GM12873 (cell line): ENCODE measurements around the gene AFF2.

Experiments
- CTCF ChIP-seq: IDR thresholded peaks from 2 replicates; pipeline ENCODE4 v1.5.1; 2012; ENCODE audit warnings: low read depth, mild to moderate bottlenecking, moderate library complexity, low read length, control low read depth; ENCODE audit not compliant: insufficient read depth; ENCODE audit errors: missing control alignments

AFF2 gene

GRCh38 chrX:148867596-148867995, 367.2 kb downstream of the AFF2 start:
- no peak for TF ChIP-seq CTCF

DNA sequence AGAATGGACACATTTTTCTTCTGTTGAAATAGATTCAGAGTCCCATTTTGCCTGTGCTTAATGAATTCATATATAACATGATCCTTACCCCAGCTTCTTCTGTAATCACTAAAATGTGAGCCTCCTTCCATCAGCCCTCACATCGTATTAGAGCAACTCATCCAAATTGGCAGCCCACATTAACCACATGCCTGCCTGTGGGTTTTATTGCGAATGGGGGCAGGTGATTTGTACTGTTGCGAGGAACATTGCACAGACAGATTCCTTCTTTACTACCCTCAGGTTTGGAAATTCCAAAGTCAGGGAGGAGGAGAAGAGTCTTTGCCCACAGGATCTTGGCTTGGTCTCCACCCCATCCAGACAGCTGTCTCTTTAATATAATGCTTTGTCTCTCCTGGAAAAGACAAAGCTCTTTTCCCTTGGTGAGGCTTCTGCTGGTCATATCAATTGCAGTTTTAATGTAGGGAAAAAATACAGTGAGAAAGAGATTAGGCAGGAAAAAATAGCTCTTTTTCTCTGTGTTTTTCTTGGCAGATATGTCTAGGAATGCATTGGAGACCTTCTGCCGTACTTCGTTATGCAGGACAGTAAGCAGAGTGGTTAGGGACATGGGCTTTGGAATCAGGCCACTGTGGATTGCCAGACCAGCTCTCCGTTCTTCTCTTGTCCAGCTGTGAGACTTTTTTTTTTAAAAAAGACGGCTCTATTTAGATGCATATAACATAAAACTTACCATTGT, 371.2 kb downstream of the AFF2 start:
- no peak for TF ChIP-seq CTCF

DNA sequence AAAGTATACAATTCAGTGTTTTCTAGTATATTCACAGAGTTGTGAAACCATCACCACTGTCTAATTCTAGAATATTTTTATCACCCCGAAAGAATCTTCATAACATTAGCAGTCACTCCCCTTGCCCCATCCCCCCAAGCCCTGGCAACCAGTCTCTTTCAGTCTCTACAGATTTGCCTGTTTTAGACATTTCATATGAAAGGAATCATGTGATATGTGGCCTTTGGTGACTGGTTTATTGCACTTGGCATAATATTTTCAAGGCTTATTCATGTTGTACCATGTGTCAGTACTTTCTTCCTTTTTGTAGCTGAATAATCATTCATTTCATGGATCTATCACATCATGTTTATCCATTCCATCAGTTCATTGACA, 371.7 kb downstream of the AFF2 start:
- no peak for TF ChIP-seq CTCF

DNA sequence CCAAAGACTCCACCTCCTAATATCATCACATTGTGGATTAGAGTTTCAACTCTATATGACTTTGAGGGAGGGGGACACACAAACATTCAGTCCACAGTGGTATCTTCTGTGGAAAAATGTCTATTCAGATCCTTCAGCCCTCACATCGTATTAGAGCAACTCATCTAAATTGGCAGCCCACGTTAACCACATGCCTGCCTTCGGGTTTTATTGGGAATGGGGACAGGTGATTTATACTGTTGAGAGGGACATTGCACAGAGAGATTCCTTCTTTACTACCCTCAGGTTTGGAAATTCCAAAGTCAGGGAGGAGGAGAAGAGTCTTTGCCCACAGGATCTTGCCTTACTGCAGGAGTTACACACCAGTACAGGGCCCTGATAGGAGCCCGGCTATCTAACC, 372.5 kb downstream of the AFF2 start:
- TF ChIP-seq CTCF, result no peak

- TF ChIP-seq CTCF, result no peak
Observed at GRCh38 chrX:148874636-148875246, 374.3 kb downstream of the AFF2 start.

DNA sequence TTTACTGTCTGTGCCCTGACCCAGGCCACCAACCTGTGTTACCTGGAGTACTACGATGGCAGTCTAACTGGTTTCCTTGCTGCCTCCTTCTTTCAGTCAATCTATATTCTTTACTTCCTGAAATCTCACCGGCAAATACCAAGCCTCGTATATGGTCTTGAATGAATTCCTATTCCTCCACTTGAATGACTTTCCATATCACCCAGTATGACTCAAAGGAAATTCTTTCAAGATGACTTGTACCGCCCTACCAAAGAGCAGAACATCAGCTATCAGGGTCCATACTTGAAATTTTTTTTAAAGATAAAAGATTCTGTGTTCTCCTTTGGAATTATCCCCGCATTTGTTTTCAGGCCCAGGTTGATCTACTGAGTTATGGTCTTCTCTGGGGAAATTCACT, 378.0 kb downstream of the AFF2 start:
- no peak for TF ChIP-seq CTCF

- peak; percentile 36 for TF ChIP-seq CTCF
Observed at GRCh38 chrX:148885203-148885602, 384.8 kb downstream of the AFF2 start.
